Natural killer cell (primary cell): Measurements from ENCODE around the gene SLC25A42. TPM values are rescaled to one million over a fixed set of nuclear protein-coding genes. Genes with fewer than 3 reads are reported as not detected.

ENCODE experiments used
- ATAC-seq, 3 donors: fragments of 150-1000 bp in 2 of 3; fragments of 200-7000 bp in 1 of 3; cut with Tn5 transposase; 1 replicate in 1 of 3; 2 replicates in 2 of 3; pipeline ENCODE4 v1.10.0; 2021; ENCODE audit warnings: mild to moderate bottlenecking in 2 of 3, moderate library complexity in 2 of 3
- DNase-seq, 2 donors: peaks; one replicate each; pipeline versions ENCODE4 v3.0.0 to v3.0.0-alpha.2; 2013 to 2021; ENCODE audit warnings: mixed read lengths in 1 of 2
- H3K27ac ChIP-seq: one replicate; pipeline ENCODE4 v1.5.1; 2013; ENCODE audit warnings: mild to moderate bottlenecking, low read length
- H3K27me3 ChIP-seq: one replicate; pipeline ENCODE4 v1.6.1; 2013; ENCODE audit warnings: low read length; ENCODE audit not compliant: control insufficient read depth, insufficient read depth
- H3K36me3 ChIP-seq: one replicate; pipeline ENCODE4 v1.6.1; 2013; ENCODE audit warnings: low read length; ENCODE audit not compliant: control insufficient read depth, insufficient read depth
- H3K4me1 ChIP-seq: one replicate; pipeline ENCODE4 v1.6.1; 2013; ENCODE audit warnings: low read length; ENCODE audit not compliant: control insufficient read depth, insufficient read depth
- H3K4me3 ChIP-seq: one replicate; pipeline ENCODE4 v1.5.1; 2013; ENCODE audit warnings: low read length
- H3K9me3 ChIP-seq: one replicate; pipeline ENCODE4 v1.6.1; 2013; ENCODE audit warnings: low read length; ENCODE audit not compliant: control insufficient read depth, insufficient read depth
- H3K27ac Mint-ChIP-seq, 2 donors: one replicate each; pipeline ENCODE4 v1.8.0; 2022; ENCODE audit warnings: mild to moderate bottlenecking in 2 of 2, mixed read lengths in 2 of 2, moderate library complexity in 1 of 2
- H3K27me3 Mint-ChIP-seq, 2 donors: one replicate each; pipeline ENCODE4 v1.8.0; 2022; ENCODE audit warnings: low read depth in 2 of 2, mixed read lengths in 2 of 2
- H3K36me3 Mint-ChIP-seq: one replicate; pipeline ENCODE4 v1.8.0; 2022; ENCODE audit warnings: mixed read lengths
- H3K4me1 Mint-ChIP-seq, 2 donors: one replicate each; pipeline ENCODE4 v1.8.0; 2022; ENCODE audit warnings: mixed read lengths in 2 of 2
- H3K4me3 Mint-ChIP-seq: one replicate; pipeline ENCODE4 v1.8.0; 2022; ENCODE audit warnings: mild to moderate bottlenecking, moderate library complexity, mixed read lengths
- H3K9me3 Mint-ChIP-seq, 2 donors: one replicate each; pipeline ENCODE4 v1.8.0; 2022; ENCODE audit warnings: mixed read lengths in 2 of 2
- WGBS: methylation state at CpG from one replicate; pipeline ENCODE4 v1.1.7; 2013; ENCODE audit warnings: missing lambda C conversion rate; ENCODE audit not compliant: insufficient coverage; 5-methylcytosine and 5-hydroxymethylcytosine counted together
- intact Hi-C: fragments of 100-400 bp; cut with micrococcal nuclease; formaldehyde crosslinking; loops from one replicate; pipeline ENCODE4 v1.14.2; 2022
- total RNA-seq, 4 donors: library from RNA; stranded (reverse); fragments of 120-200 nt in 1 of 4; gene quantifications; one replicate each; pipeline versions ENCODE4 v1.2.3 to v1.2.4, GENCODE V29; 2013 to 2022
- TF ChIP-seq, protein P1 (sequence below): fragments of 200-600 bp; IDR thresholded peaks from one replicate; pipeline ENCODE4 v1.8.0; 2022; ENCODE audit warnings: antibody characterized with exemption

SLC25A42 gene
- total RNA-seq, 3 donors from 2014 or later (not counting 1 experiment from before 2014, with no cell fraction given) = 34.6 to 50.3 (median 41.8) TPM

DNA sequence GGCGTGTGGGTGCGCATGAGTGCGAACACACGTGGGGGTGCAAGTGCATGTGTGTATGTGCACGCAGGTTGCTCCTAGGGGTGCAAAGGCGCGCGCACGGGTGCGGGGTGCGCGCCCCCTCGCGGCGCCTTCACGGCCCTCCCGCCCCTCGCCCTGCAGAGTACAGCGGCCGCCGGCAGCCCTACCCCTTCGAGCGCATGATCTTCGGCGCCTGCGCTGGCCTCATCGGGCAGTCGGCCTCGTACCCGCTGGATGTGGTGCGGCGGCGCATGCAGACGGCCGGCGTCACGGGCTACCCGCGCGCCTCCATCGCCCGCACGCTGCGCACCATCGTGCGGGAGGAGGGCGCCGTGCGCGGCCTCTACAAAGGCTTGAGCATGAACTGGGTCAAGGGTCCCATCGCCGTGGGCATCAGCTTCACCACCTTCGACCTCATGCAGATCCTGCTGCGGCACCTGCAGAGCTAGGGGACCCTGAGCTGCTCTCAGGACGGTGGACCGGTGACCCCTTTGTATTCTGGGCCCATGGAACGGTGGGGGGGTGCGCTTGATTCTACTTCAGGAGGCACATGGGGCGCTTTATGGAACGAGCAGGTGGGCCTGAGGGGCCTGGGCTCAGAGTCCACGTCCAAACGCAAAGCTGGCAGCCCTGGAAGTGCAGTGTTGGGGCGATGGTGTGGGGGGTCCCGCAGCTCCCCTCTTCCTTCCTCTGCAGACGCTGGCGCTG, 46.8 kb downstream of the SLC25A42 start:
- WGBS = 36% methylated on average over 66 of the region's 66 CpGs
- peaks cover 0 to 22% of the 10 kb centered on the region in 2 donors for H3K4me1 Mint-ChIP-seq
- no peak overlapping the region for H3K4me3 Mint-ChIP-seq
- peak in 2 of 3 donors; percentile 66 to 80 for ATAC-seq
- no peak overlapping the region for H3K27ac Mint-ChIP-seq
- H3K27me3 ChIP-seq = no peaks in the 10 kb centered on the region
- H3K9me3 ChIP-seq = no peaks in the 10 kb centered on the region
- H3K4me1 ChIP-seq = peaks cover 16% of the 10 kb centered on the region
- H3K4me3 ChIP-seq = no peak overlapping the region
- H3K36me3 Mint-ChIP-seq = no peaks in the 10 kb centered on the region
- DNase-seq = peak in 1 of 2 donors; percentile 44
- no peaks in the 10 kb centered on the region for H3K9me3 Mint-ChIP-seq
- intact Hi-C loops = no loop called here
- TF ChIP-seq, protein P1, sequence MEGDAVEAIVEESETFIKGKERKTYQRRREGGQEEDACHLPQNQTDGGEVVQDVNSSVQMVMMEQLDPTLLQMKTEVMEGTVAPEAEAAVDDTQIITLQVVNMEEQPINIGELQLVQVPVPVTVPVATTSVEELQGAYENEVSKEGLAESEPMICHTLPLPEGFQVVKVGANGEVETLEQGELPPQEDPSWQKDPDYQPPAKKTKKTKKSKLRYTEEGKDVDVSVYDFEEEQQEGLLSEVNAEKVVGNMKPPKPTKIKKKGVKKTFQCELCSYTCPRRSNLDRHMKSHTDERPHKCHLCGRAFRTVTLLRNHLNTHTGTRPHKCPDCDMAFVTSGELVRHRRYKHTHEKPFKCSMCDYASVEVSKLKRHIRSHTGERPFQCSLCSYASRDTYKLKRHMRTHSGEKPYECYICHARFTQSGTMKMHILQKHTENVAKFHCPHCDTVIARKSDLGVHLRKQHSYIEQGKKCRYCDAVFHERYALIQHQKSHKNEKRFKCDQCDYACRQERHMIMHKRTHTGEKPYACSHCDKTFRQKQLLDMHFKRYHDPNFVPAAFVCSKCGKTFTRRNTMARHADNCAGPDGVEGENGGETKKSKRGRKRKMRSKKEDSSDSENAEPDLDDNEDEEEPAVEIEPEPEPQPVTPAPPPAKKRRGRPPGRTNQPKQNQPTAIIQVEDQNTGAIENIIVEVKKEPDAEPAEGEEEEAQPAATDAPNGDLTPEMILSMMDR = peak; percentile 17
- H3K27me3 Mint-ChIP-seq = no peaks in the 10 kb centered on the region
- no peak overlapping the region for H3K27ac ChIP-seq
- H3K36me3 ChIP-seq = peaks cover 3% of the 10 kb centered on the region

DNA sequence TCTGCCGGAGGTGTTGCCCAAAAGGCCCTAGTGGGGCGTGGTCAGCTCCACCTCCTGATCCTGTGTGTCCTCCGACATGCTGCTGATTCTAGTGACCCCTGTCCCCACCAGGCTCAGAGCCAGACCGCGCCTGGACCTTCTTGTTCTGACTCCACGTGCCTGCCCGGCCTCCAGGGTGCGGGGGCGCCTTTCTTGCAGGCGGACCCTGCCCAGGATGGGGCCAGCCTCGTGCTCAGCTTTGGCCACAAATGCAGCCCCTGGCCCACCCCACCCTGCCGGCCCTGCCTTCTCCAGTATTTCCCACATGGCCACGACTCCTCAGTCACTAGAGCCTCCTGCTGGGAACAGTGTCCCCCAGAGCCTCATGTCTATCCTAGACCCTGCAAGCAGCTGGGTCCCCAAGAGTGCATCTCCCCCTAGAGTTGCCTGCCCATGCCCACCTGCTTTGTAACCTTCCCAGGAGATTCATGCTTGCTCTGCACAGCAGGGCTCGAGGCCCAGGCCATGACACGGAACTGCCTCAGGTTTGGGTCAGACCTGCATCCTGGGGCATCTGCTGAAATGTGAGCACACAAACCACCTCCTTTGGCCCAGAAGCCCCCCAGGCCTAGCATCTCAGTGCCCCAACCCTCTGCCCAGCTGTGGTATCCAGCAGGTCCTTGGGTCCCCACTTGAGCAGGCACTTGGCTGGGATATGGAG, 47.5 kb downstream of the SLC25A42 start:
- Mint-ChIP-seq H3K36me3 (no peaks in the 10 kb centered on the region), H3K27me3 (no peaks in the 10 kb centered on the region), H3K4me3 (no peak overlapping the region), H3K4me1 (peaks cover 0 to 27% of the 10 kb centered on the region in 2 donors), H3K9me3 (no peaks in the 10 kb centered on the region), H3K27ac (no peak overlapping the region)
- Histone ChIP-seq H3K27me3 (no peaks in the 10 kb centered on the region), H3K4me1 (peaks cover 16% of the 10 kb centered on the region), H3K4me3 (no peak overlapping the region), H3K36me3 (peaks cover 2% of the 10 kb centered on the region), H3K27ac (no peak overlapping the region), H3K9me3 (no peaks in the 10 kb centered on the region)
- DNase-seq (no peak), ATAC-seq (no peak)
- intact Hi-C loops = no loop called here
- TF ChIP-seq, protein P1 = no peak
- WGBS = 87% methylated on average over 15 of the region's 15 CpGs

- H3K36me3 Mint-ChIP-seq = no peaks in the 10 kb centered on the region
- Histone ChIP-seq H3K9me3 (no peaks in the 10 kb centered on the region), H3K27ac (no peak overlapping the region), H3K4me3 (no peak overlapping the region), H3K27me3 (no peaks in the 10 kb centered on the region), H3K36me3 (no peaks in the 10 kb centered on the region), H3K4me1 (peaks cover 16% of the 10 kb centered on the region)
- DNase-seq = no peak
- peaks cover 0 to 27% of the 10 kb centered on the region in 2 donors for H3K4me1 Mint-ChIP-seq
- H3K27ac Mint-ChIP-seq = peak overlapping the region in 1 of 2 donors; percentile 44
- TF ChIP-seq, protein P1 = no peak
- WGBS = 84% methylated on average over 9 of the region's 9 CpGs
- H3K4me3 Mint-ChIP-seq = no peak overlapping the region
- intact Hi-C loops = no loop called here
- no peak for ATAC-seq
- no peaks in the 10 kb centered on the region for H3K27me3 Mint-ChIP-seq
- H3K9me3 Mint-ChIP-seq = no peaks in the 10 kb centered on the region
These were observed 48.3 kb downstream of the SLC25A42 start for GRCh38 chr19:19111967-19112580.
